Measurements from ENCODE around the gene DLG1. TPM values are rescaled to one million over a fixed set of nuclear protein-coding genes. Genes with fewer than 3 reads are reported as not detected.

The DLG1 gene
- total and polyA plus RNA-seq, 2 of the 4 experiments (the other 2 are of a cell fraction): 21.2 to 57.7 TPM

GRCh38 chr3:197242784-197243432, 55.5 kb downstream of the DLG1 start:
- no TSS peak for BruUV-seq (replicated peaks)
- ATAC-seq (ENCODE audit: low read depth): no peak
- peaks cover 20% of the 10 kb centered on the region for H3K9me3 ChIP-seq (ENCODE audit: control insufficient read depth, insufficient read depth, low read length)
- H4K5ac ChIP-seq (ENCODE audit: low read depth, low read length): no peak overlapping the region
- no peak overlapping the region for H4K8ac ChIP-seq (ENCODE audit: low read depth in 2 of 2, low read length in 2 of 2)
- no peak overlapping the region for H2AK5ac ChIP-seq (ENCODE audit: low read depth, low read length)
- H3K4me2 ChIP-seq (ENCODE audit: low read depth, low read length): no peak overlapping the region
- no peak overlapping the region for H3K56ac ChIP-seq (ENCODE audit: extremely low read depth, insufficient read depth, low read length)
- H3K9me1 ChIP-seq (ENCODE audit: insufficient read depth, low read length): 0 out of 2 replicates have a peak, but pooled peaks cover under 1% of the 10 kb centered on the region
- H4K91ac ChIP-seq (ENCODE audit: insufficient read depth, low read depth, low read length): no peak overlapping the region
- ChIA-PET CTCF (interaction anchor here (0.6 to 0.7 kb wide), 2 partner anchors 776 to 1292 kb away, joined by 3 read pairs; no protein-coding TSS in a partner anchor), POLR2A (ENCODE audit: unreplicated experiment) (no interaction called here)
- peaks cover 11% of the 10 kb centered on the region for H3K36me3 ChIP-seq (ENCODE audit: control insufficient read depth, insufficient read depth, low read length)
- TF ChIP-seq CTCF (conservative IDR thresholded peaks at IDR 0.05; ENCODE audit: low read depth, low read length) (no peak), CEBPB (IDR thresholded peaks at IDR 0.05; ENCODE audit: low read depth, low read length) (no peak), SMC3 (IDR thresholded peaks at IDR 0.05; ENCODE audit: low read depth, low read length) (no peak), MAZ (IDR thresholded peaks at IDR 0.05; ENCODE audit: borderline replicate concordance, low read depth, low read length) (no peak), FOS (IDR thresholded peaks at IDR 0.05; ENCODE audit: low read depth, low read length) (no peak), CHD1 (IDR thresholded peaks at IDR 0.05; ENCODE audit: low read depth, low read length) (no peak), RAD21 (IDR thresholded peaks at IDR 0.05; ENCODE audit: low read length) (no peak), MXI1 (IDR thresholded peaks at IDR 0.05; ENCODE audit: borderline replicate concordance, low read depth, low read length) (no peak), BHLHE40 (IDR thresholded peaks at IDR 0.05; ENCODE audit: low read depth, low read length) (no peak), ELK1 (IDR thresholded peaks at IDR 0.05; ENCODE audit: borderline replicate concordance, low read depth, low read length) (no peak), USF2 (IDR thresholded peaks at IDR 0.05; ENCODE audit: low read depth, low read length) (no peak), POLR2A (IDR thresholded peaks at IDR 0.05; ENCODE audit: low read depth, low read length) (no peak), NFE2L2 (IDR thresholded peaks at IDR 0.05; ENCODE audit: low read depth, low read length) (no peak), RCOR1 (IDR thresholded peaks at IDR 0.05; ENCODE audit: insufficient replicate concordance, low read length) (no peak), MAFK (IDR thresholded peaks at IDR 0.05; ENCODE audit: low read depth, low read length) (no peak), RFX5 (IDR thresholded peaks at IDR 0.05; ENCODE audit: low read depth, low read length) (no peak)
- H3K27me3 ChIP-seq (ENCODE audit: control insufficient read depth, insufficient read depth, low read length): no peaks in the 10 kb centered on the region
- H2BK120ac ChIP-seq (ENCODE audit: low read depth, low read length): no peak overlapping the region
- dilution Hi-C loops (cut with HindIII; ENCODE audit: low sequenced_read_pairs, unreplicated experiment): no loop called here
- intact Hi-C loops (cut with micrococcal nuclease): no loop called here
- no peak overlapping the region for H3K18ac ChIP-seq (ENCODE audit: low read depth, low read length)
- no peak overlapping the region for H3K23ac ChIP-seq (ENCODE audit: low read depth, low read length)
- H3K9ac ChIP-seq (ENCODE audit: low read depth, low read length): no peak overlapping the region
- H2BK15ac ChIP-seq (ENCODE audit: low read depth, low read length): no peak overlapping the region
- H4K20me1 ChIP-seq (ENCODE audit: insufficient read depth, low read length): peaks cover 28% of the 10 kb centered on the region
- H2BK20ac ChIP-seq (ENCODE audit: low read depth, low read length): no peak overlapping the region
- in situ Hi-C loops (cut with MboI; ENCODE audit: low sequenced_read_pairs): no loop called here
- no peak overlapping the region for H3K14ac ChIP-seq (replicated peaks; ENCODE audit: low read depth, low read length)
- H2AFZ ChIP-seq (replicated peaks; ENCODE audit: low read length, poor library complexity): no peak overlapping the region
- H2AK9ac ChIP-seq (replicated peaks; ENCODE audit: low read depth, low read length, poor library complexity): no peak overlapping the region
- H3K79me1 ChIP-seq (ENCODE audit: low read depth in 1 of 2, low read length in 2 of 2): peaks cover 45 to 61% of the 10 kb centered on the region in 2 experiments
- no peak overlapping the region for H3K4ac ChIP-seq (ENCODE audit: low read depth, low read length)
- no peak for DNase-seq
- WGBS, 2 experiments (ENCODE audit: extremely low coverage in 2 of 2, insufficient read length in 1 of 2): no CpG with 5 or more reads among the region's 7 CpGs
- H3K4me1 ChIP-seq (ENCODE audit: control insufficient read depth, insufficient read depth, low read length): peaks cover 3% of the 10 kb centered on the region
- no peak overlapping the region for H2BK5ac ChIP-seq (ENCODE audit: low read depth, low read length, poor library complexity, severe bottlenecking)
- no peak overlapping the region for H3K27ac ChIP-seq (ENCODE audit: insufficient read depth, low read length)
- no peak overlapping the region for H3K4me3 ChIP-seq (ENCODE audit: insufficient read depth, low read depth, low read length)

Measured in IMR-90 (cell line).